ENCODE data around the gene SAT1. TPM values are rescaled to one million over a fixed set of nuclear protein-coding genes. Genes with fewer than 3 reads are reported as not detected.

The SAT1 gene
- total RNA-seq, 1 donor, result 96.6 TPM

DNA sequence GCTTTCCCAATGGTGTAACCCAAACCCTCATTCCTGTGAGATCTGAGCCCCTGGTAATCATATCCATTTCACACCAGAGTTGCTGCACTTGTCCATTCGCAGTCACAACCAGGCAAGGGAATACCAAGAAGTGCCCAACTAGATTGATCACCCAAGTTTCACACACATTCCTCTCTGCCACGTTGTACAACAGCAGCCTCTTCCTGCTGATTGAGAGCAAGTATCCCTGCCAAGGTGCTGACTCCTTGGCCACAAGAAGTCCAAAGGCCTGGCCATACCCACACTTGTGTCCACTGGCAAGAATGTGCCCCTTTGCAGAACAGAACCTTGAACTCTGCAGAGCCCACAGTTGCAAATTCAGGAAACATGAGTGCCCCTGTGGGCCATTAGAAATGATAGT, 33.4 kb upstream of the SAT1 start:
- peaks cover 5% of the 10 kb centered on the region for H3K4me1 ChIP-seq (ENCODE audit: insufficient read depth, low read length)
- DNase-seq (ENCODE audit: insufficient read length, low spot score, missing footprints), result no peak
- H3K27me3 ChIP-seq (ENCODE audit: insufficient read depth, low read length), result no peaks in the 10 kb centered on the region

DNA sequence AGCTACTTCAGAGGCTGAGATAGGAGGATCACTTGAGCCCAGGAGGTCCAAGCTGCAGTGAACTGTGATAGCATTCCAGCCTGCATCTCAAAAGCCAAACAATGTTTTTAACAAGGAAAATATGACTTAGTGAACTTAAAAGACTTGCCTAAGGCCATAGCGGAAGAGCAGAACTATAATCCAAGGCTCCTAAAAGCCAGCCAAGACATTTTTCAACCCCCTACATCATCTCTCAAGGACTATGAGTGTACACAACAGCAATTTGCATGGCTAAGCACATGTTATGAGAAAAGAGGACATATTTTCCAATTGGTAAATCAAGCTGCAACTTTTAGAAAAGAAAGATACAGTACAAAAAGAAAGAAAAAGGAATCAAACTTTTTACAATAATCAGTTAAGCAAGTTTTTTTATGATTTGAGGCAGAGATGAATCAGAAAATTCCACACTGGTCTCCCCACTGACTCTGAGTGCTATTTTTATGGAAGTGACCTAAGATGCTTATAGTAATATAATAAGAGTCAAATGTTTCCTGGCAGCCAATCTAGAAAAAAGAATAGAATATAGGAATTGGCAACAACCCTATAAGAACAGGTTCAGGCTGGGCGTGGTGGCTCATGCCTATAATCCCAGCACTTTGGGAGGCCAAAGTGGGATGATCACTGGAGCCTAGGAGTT, 30.1 kb upstream of the SAT1 start:
- TF ChIP-seq, protein P1, sequence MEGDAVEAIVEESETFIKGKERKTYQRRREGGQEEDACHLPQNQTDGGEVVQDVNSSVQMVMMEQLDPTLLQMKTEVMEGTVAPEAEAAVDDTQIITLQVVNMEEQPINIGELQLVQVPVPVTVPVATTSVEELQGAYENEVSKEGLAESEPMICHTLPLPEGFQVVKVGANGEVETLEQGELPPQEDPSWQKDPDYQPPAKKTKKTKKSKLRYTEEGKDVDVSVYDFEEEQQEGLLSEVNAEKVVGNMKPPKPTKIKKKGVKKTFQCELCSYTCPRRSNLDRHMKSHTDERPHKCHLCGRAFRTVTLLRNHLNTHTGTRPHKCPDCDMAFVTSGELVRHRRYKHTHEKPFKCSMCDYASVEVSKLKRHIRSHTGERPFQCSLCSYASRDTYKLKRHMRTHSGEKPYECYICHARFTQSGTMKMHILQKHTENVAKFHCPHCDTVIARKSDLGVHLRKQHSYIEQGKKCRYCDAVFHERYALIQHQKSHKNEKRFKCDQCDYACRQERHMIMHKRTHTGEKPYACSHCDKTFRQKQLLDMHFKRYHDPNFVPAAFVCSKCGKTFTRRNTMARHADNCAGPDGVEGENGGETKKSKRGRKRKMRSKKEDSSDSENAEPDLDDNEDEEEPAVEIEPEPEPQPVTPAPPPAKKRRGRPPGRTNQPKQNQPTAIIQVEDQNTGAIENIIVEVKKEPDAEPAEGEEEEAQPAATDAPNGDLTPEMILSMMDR (IDR thresholded peaks at IDR 0.05; ENCODE audit: extremely low read depth, low read depth, low read length), result no peak
- Histone ChIP-seq H2AFZ (ENCODE audit: low read length) (peak overlapping the region; percentile 46), H4K20me1 (ENCODE audit: insufficient read depth, low read length) (no peaks in the 10 kb centered on the region), H3K4me1 (ENCODE audit: insufficient read depth, low read length) (peaks cover 5% of the 10 kb centered on the region), H3K36me3 (ENCODE audit: insufficient read depth, low read length) (no peaks in the 10 kb centered on the region), H3K27me3 (ENCODE audit: insufficient read depth, low read length) (no peaks in the 10 kb centered on the region), H3K4me2 (ENCODE audit: insufficient read depth, low read length) (peak overlapping the region; percentile 67), H3K79me2 (ENCODE audit: insufficient read depth, low read length) (no peaks in the 10 kb centered on the region), H3K4me3 (ENCODE audit: insufficient read depth, low read length) (no peak overlapping the region), H3K9me3 (ENCODE audit: low read depth, low read length) (no peaks in the 10 kb centered on the region), H3K27ac (ENCODE audit: low read depth, low read length) (peak overlapping the region; percentile 74)
- peak; percentile 23 for DNase-seq (ENCODE audit: insufficient read length, low spot score, missing footprints)

More for the DNA sequence above, 33.4 kb upstream of the SAT1 start:
- Histone ChIP-seq H3K36me3 (ENCODE audit: insufficient read depth, low read length) (no peaks in the 10 kb centered on the region), H3K79me2 (ENCODE audit: insufficient read depth, low read length) (no peaks in the 10 kb centered on the region), H4K20me1 (ENCODE audit: insufficient read depth, low read length) (no peaks in the 10 kb centered on the region), H3K27ac (ENCODE audit: low read depth, low read length) (no peak overlapping the region), H3K4me2 (ENCODE audit: insufficient read depth, low read length) (no peak overlapping the region), H2AFZ (ENCODE audit: low read length) (no peak overlapping the region), H3K9me3 (ENCODE audit: low read depth, low read length) (no peaks in the 10 kb centered on the region), H3K4me3 (ENCODE audit: insufficient read depth, low read length) (no peak overlapping the region)
- TF ChIP-seq, protein P1 (IDR thresholded peaks at IDR 0.05; ENCODE audit: extremely low read depth, low read depth, low read length), result no peak

DNA sequence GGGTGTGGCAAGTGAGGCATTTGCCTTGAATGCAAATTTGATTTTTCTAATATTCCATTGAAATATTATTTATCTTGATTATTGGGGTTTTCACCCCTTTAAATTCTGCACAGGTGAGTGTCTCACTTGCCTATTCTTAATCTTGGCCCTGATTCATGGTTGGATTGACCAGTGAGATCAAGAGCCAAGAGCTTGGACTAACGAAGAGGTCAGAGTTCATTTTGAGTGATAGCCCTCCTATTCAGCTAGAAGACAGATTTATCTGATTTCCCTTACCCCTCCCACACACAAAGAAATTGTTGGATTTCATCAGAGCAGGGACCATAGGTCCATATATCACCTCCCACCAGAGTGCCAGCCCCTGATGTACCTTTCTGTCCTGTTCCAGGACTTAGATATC, 28.3 kb upstream of the SAT1 start:
- TF ChIP-seq, protein P1 (IDR thresholded peaks at IDR 0.05; ENCODE audit: extremely low read depth, low read depth, low read length), result no peak
- H2AFZ ChIP-seq (ENCODE audit: low read length), result no peak overlapping the region
- H3K36me3 ChIP-seq (ENCODE audit: insufficient read depth, low read length), result no peaks in the 10 kb centered on the region
- H3K4me1 ChIP-seq (ENCODE audit: insufficient read depth, low read length), result peaks cover 5% of the 10 kb centered on the region
- H3K9me3 ChIP-seq (ENCODE audit: low read depth, low read length), result no peaks in the 10 kb centered on the region
- H3K27me3 ChIP-seq (ENCODE audit: insufficient read depth, low read length), result no peaks in the 10 kb centered on the region
- no peaks in the 10 kb centered on the region for H4K20me1 ChIP-seq (ENCODE audit: insufficient read depth, low read length)
- no peak overlapping the region for H3K4me2 ChIP-seq (ENCODE audit: insufficient read depth, low read length)
- no peak overlapping the region for H3K27ac ChIP-seq (ENCODE audit: low read depth, low read length)
- no peaks in the 10 kb centered on the region for H3K79me2 ChIP-seq (ENCODE audit: insufficient read depth, low read length)
- H3K4me3 ChIP-seq (ENCODE audit: insufficient read depth, low read length), result no peak overlapping the region
- DNase-seq (ENCODE audit: insufficient read length, low spot score, missing footprints), result no peak

DNA sequence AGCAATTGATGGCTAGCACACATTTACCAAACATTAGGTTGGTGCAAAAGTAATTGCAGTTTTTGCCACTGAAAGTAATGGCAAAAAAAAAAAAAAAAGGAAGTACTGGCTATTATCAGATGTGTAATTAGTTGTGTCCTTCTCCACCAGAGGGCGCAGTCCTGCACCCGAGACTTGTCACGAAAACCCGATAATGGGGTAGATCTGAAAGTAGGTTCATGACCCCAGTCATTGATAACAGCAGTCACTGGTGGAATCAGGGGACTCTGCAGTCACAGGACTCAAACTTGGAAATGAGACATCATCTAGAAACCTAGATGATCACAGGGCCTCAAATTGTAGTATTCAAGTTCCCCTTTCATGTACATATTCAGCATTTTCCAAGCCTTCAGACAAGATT, 26.8 kb upstream of the SAT1 start:
- DNase-seq (ENCODE audit: insufficient read length, low spot score, missing footprints), result peak; percentile 53
- Histone ChIP-seq H3K36me3 (ENCODE audit: insufficient read depth, low read length) (no peaks in the 10 kb centered on the region), H3K27ac (ENCODE audit: low read depth, low read length) (no peak overlapping the region), H3K4me1 (ENCODE audit: insufficient read depth, low read length) (peaks cover 5% of the 10 kb centered on the region), H3K79me2 (ENCODE audit: insufficient read depth, low read length) (no peaks in the 10 kb centered on the region), H4K20me1 (ENCODE audit: insufficient read depth, low read length) (no peaks in the 10 kb centered on the region), H3K4me3 (ENCODE audit: insufficient read depth, low read length) (no peak overlapping the region), H3K27me3 (ENCODE audit: insufficient read depth, low read length) (no peaks in the 10 kb centered on the region), H3K9me3 (ENCODE audit: low read depth, low read length) (no peaks in the 10 kb centered on the region), H3K4me2 (ENCODE audit: insufficient read depth, low read length) (peak overlapping the region; percentile 26), H2AFZ (ENCODE audit: low read length) (no peak overlapping the region)
- TF ChIP-seq, protein P1 (IDR thresholded peaks at IDR 0.05; ENCODE audit: extremely low read depth, low read depth, low read length), result peak; percentile 63
